SK-N-SH (cell line): ENCODE data around the gene PRKCI. TPM values are rescaled to one million over a fixed set of nuclear protein-coding genes. Genes with fewer than 3 reads are reported as not detected.

Source experiments
- CTCF ChIA-PET: fragments of 300-600, 350-600 bp; formaldehyde crosslinking; extraction: SDS; loops from one replicate; lab custom pipeline; 2021; lab: Yijun Ruan, JAX
- POLR2A ChIA-PET: fragments of 350-600 bp; sonication (Branson Sonifier 250); formaldehyde crosslinking; extraction: SDS; loops from one replicate; lab custom pipeline; 2020; ENCODE audit warnings: antibody characterized with exemption, inconsistent platforms; lab: Yijun Ruan, JAX
- DNase-seq: peaks from one replicate; pipeline ENCODE4 v3.0.0; 2012
- H2AFZ ChIP-seq: fragments of 200-600 bp; sonication (generic); 2 replicates; pipeline ENCODE4 v1.8.1; 2016; ENCODE audit warnings: antibody characterized with exemption, mild to moderate bottlenecking, low read depth
- H3F3A ChIP-seq: fragments of 200-600 bp; sonication (generic); replicated peaks from 2 replicates; pipeline ENCODE3; 2016; ENCODE audit warnings: antibody characterized with exemption, mild to moderate bottlenecking; ENCODE audit not compliant: insufficient read depth
- H3K27ac ChIP-seq, 2 experiments: fragments of 200-500 bp in 1 of 2; fragments of 200-600 bp in 1 of 2; sonication (Bioruptor generic) in 1 of 2; sonication (generic), shearing (Covaris generic) in 1 of 2; 2 replicates each; pipeline versions ENCODE4 v1.5.1 to v1.6.1; 2014 to 2016; ENCODE audit warnings: low read depth in 2 of 2, inconsistent platforms in 1 of 2, low read length in 1 of 2, mild to moderate bottlenecking in 1 of 2, mixed read lengths in 1 of 2
- H3K27me3 ChIP-seq: fragments of 200-600 bp; sonication (generic), shearing (Covaris generic); 2 replicates; pipeline ENCODE4 v1.6.1; 2016; ENCODE audit warnings: mixed run types; ENCODE audit not compliant: insufficient read depth
- H3K36me3 ChIP-seq, 2 experiments: fragments of 200-500 bp in 1 of 2; fragments of 200-600 bp in 1 of 2; sonication (Bioruptor generic) in 1 of 2; sonication (generic) in 1 of 2; replicated peaks in 1 of 2; 2 replicates each; pipeline versions ENCODE3 to v1.5.1; 2014 to 2016; ENCODE audit warnings: low read length in 1 of 2, mild to moderate bottlenecking in 1 of 2; ENCODE audit not compliant: insufficient read depth in 2 of 2, control insufficient read depth in 1 of 2
- H3K4me1 ChIP-seq, 2 experiments: fragments of 200-500 bp in 1 of 2; fragments of 200-600 bp in 1 of 2; sonication (Bioruptor generic) in 1 of 2; sonication (generic), shearing (Covaris generic) in 1 of 2; 2 replicates each; pipeline versions ENCODE4 v1.5.1 to v1.6.1; 2014 to 2016; ENCODE audit warnings: low read depth in 1 of 2, low read length in 1 of 2, mixed run types in 1 of 2; ENCODE audit not compliant: insufficient read depth in 2 of 2, control insufficient read depth in 1 of 2
- H3K4me2 ChIP-seq: fragments of 200-600 bp; sonication (generic), shearing (Covaris generic); 2 replicates; pipeline ENCODE4 v1.6.1; 2017; ENCODE audit warnings: mixed run types
- H3K4me3 ChIP-seq, 2 experiments: fragments of 200-500 bp in 1 of 2; fragments of 200-600 bp in 1 of 2; sonication (Bioruptor generic) in 1 of 2; sonication (generic), shearing (Covaris generic) in 1 of 2; 2 replicates each; pipeline versions ENCODE4 v1.5.1 to v1.8.1; 2014 to 2016; ENCODE audit warnings: low read depth in 2 of 2, inconsistent platforms in 1 of 2, low read length in 1 of 2, mild to moderate bottlenecking in 1 of 2, mixed read lengths in 1 of 2, moderate library complexity in 1 of 2
- H3K79me2 ChIP-seq: fragments of 200-600 bp; sonication (generic); 2 replicates; pipeline ENCODE4 v1.8.1; 2017; ENCODE audit warnings: mild to moderate bottlenecking; ENCODE audit not compliant: insufficient read depth
- H3K9ac ChIP-seq: fragments of 200-600 bp; sonication (generic); 2 replicates; pipeline ENCODE4 v1.6.1; 2017; ENCODE audit warnings: mixed run types
- H3K9me2 ChIP-seq: fragments of 200-600 bp; sonication (generic); 2 replicates; pipeline ENCODE4 v1.6.1; 2017; ENCODE audit warnings: mixed run types
- H3K9me3 ChIP-seq: fragments of 200-600 bp; sonication (generic); 2 replicates; pipeline ENCODE4 v1.6.1; 2017; ENCODE audit warnings: mixed run types, mild to moderate bottlenecking, moderate library complexity
- H4K20me1 ChIP-seq: fragments of 200-600 bp; sonication (generic); 2 replicates; pipeline ENCODE4 v1.6.1; 2017; ENCODE audit warnings: mild to moderate bottlenecking, mixed run types; ENCODE audit not compliant: insufficient read depth
- ELF1 ChIP-seq: IDR thresholded peaks from 2 replicates; pipeline ENCODE4 v1.4.0; 2012
- EP300 ChIP-seq, 2 experiments: IDR thresholded peaks; 2 replicates each; pipeline versions ENCODE4 v1.4.0 to v1.6.1; 2012; ENCODE audit warnings: borderline replicate concordance in 1 of 2, low read depth in 1 of 2, low read length in 1 of 2
- EZH2phosphoT487 ChIP-seq: fragments of 200-600 bp; sonication (generic); IDR thresholded peaks from 2 replicates; pipeline ENCODE4 v1.6.1; 2017; ENCODE audit warnings: low read depth, mixed run types, mild to moderate bottlenecking, antibody characterized with exemption, moderate library complexity, borderline replicate concordance
- FOSL2 ChIP-seq: IDR thresholded peaks from 2 replicates; pipeline ENCODE4 v1.4.0; 2012; ENCODE audit warnings: low read depth, mild to moderate bottlenecking, moderate library complexity, borderline replicate concordance
- FOXJ3 ChIP-seq: sonication (generic); formaldehyde crosslinking; IDR thresholded peaks from 2 replicates; pipeline ENCODE4 v1.5.1; 2020; ENCODE audit warnings: mild to moderate bottlenecking, missing genetic modification reagents
- MEF2A ChIP-seq: IDR thresholded peaks from 2 replicates; pipeline ENCODE4 v1.4.0; 2012; ENCODE audit warnings: low read depth, borderline replicate concordance
- RAD21 ChIP-seq: IDR thresholded peaks from 2 replicates; pipeline ENCODE4 v1.6.1; 2012; ENCODE audit warnings: mild to moderate bottlenecking, low read length
- RCOR1 ChIP-seq: fragments of 150-350 bp; IDR thresholded peaks from 2 replicates; pipeline ENCODE4 v1.6.1; 2017; ENCODE audit warnings: antibody characterized with exemption, low read length
- RXRA ChIP-seq: IDR thresholded peaks from 2 replicates; pipeline ENCODE4 v1.4.0; 2012; ENCODE audit warnings: low read depth, mild to moderate bottlenecking, borderline replicate concordance
- SIN3A ChIP-seq: IDR thresholded peaks from 2 replicates; pipeline ENCODE4 v1.6.1; 2012; ENCODE audit warnings: low read depth, mild to moderate bottlenecking, low read length, moderate library complexity, borderline replicate concordance
- polyA plus RNA-seq, 3 experiments: library from polyadenylated mRNA; depleted of rRNA; stranded (reverse); fragments of >200 nt; gene quantifications; 2 replicates each; pipeline ENCODE4 v1.2.3, GENCODE V29; 2012
- TF ChIP-seq, protein P1 (sequence below): IDR thresholded peaks from 2 replicates; pipeline ENCODE4 v1.4.0; 2012; ENCODE audit warnings: low read depth, borderline replicate concordance
- TF ChIP-seq, protein P2 (sequence below): fragments of 150-350 bp; IDR thresholded peaks from 2 replicates; pipeline ENCODE4 v1.6.1; 2016; ENCODE audit warnings: mild to moderate bottlenecking, low read depth, low read length
- TF ChIP-seq, protein P3 (sequence below): fragments of 150-350 bp; IDR thresholded peaks from 2 replicates; pipeline ENCODE4 v1.6.1; 2017; ENCODE audit warnings: antibody characterized with exemption, low read length, low read depth, borderline replicate concordance

PRKCI gene
- polyA plus RNA-seq, 1 of the 3 experiments (the other 2 are of a cell fraction), result 10.1 TPM

DNA sequence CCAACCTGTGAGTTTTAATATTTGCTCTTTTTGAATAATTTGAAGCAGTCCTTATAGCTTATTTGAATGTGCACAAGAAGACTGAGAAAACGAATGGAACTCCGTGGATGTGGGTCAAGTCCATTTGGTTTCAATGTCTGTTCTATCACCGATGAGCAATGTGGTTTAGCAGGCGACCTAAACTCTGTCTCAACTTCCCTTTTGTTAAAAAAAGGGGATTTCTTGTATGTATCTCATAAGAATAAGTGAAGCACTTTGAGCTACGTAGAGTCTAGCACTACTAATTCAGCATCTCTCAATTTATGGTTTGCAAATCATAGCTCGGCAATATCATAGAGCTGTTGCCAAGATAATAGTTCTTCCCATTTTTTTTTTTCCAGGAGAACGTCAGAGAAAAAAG, 130.7 kb downstream of the PRKCI start (continued):
- TF ChIP-seq FOSL2 (no peak), RXRA (no peak), EZH2phosphoT487 (no peak)
- TF ChIP-seq, protein P1, sequence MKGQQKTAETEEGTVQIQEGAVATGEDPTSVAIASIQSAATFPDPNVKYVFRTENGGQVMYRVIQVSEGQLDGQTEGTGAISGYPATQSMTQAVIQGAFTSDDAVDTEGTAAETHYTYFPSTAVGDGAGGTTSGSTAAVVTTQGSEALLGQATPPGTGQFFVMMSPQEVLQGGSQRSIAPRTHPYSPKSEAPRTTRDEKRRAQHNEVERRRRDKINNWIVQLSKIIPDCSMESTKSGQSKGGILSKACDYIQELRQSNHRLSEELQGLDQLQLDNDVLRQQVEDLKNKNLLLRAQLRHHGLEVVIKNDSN, result no peak

DNA sequence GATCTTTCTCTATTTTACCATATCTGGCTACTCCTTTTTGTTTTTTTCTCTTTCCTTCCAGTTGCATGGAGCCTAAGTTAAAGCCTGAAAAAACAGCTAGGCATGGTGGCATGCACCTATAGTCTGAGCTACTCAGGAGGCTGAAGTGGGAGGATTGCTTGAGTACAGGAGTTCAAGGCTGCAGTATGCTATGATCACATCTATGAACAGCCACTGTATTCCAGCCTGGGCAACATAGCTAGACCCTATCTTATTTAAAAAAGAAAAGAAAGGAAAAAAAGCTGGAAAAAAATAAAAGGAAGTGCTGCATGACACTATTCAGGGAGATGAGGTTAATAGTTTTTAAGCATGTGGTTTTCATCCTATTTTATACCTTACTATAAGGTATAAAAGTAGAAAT, 131.3 kb downstream of the PRKCI start:
- DNase-seq, result no peak
- Histone ChIP-seq H3K36me3 (no peaks in the 10 kb centered on the region), H3K9me3 (no peaks in the 10 kb centered on the region), H4K20me1 (no peaks in the 10 kb centered on the region), H3K4me1 (peaks cover 5 to 16% of the 10 kb centered on the region in 2 experiments; a peak in 3 of 4 replicates), H3K9me2 (no peaks in the 10 kb centered on the region), H3K27ac (no peak overlapping the region), H3K9ac (no peak overlapping the region), H3K4me2 (no peak overlapping the region), H2AFZ (no peak overlapping the region), H3K79me2 (peaks cover 8% of the 10 kb centered on the region), H3K4me3 (no peak overlapping the region), H3F3A (peaks cover 26% of the 10 kb centered on the region), H3K27me3 (no peaks in the 10 kb centered on the region)
- TF ChIP-seq EZH2phosphoT487, result no peak
- no peak for TF ChIP-seq ELF1
- no peak for TF ChIP-seq RCOR1
- no peak for TF ChIP-seq RAD21
- no peak for TF ChIP-seq FOXJ3
- TF ChIP-seq, protein P2, sequence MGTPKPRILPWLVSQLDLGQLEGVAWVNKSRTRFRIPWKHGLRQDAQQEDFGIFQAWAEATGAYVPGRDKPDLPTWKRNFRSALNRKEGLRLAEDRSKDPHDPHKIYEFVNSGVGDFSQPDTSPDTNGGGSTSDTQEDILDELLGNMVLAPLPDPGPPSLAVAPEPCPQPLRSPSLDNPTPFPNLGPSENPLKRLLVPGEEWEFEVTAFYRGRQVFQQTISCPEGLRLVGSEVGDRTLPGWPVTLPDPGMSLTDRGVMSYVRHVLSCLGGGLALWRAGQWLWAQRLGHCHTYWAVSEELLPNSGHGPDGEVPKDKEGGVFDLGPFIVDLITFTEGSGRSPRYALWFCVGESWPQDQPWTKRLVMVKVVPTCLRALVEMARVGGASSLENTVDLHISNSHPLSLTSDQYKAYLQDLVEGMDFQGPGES, result no peak
- TF ChIP-seq EP300 (IDR thresholded peaks at IDR 0.05; ENCODE audit: borderline replicate concordance in 1 of 2, low read depth in 1 of 2, low read length in 1 of 2), result no peak
- TF ChIP-seq, protein P3, sequence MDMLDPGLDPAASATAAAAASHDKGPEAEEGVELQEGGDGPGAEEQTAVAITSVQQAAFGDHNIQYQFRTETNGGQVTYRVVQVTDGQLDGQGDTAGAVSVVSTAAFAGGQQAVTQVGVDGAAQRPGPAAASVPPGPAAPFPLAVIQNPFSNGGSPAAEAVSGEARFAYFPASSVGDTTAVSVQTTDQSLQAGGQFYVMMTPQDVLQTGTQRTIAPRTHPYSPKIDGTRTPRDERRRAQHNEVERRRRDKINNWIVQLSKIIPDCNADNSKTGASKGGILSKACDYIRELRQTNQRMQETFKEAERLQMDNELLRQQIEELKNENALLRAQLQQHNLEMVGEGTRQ, result no peak
- TF ChIP-seq RXRA, result no peak
- TF ChIP-seq SIN3A, result no peak
- TF ChIP-seq, protein P1, result no peak
- no peak for TF ChIP-seq MEF2A
- POLR2A ChIA-PET, result no interaction called here
- CTCF ChIA-PET, result interaction anchor here (1.3 kb wide), 1 partner anchor 16 kb away, joined by 3 read pairs; no protein-coding TSS in a partner anchor
